GM12878 (cell line): ENCODE data around the gene PHPT1. TPM values are rescaled to one million over a fixed set of nuclear protein-coding genes. Genes with fewer than 3 reads are reported as not detected.

Experiments
- ATF7 ChIP-seq: fragments of 450-650 bp; IDR thresholded peaks from 2 replicates; pipeline ENCODE4 v1.6.1; 2016; ENCODE audit warnings: low read depth, mild to moderate bottlenecking
- BCL11A ChIP-seq: IDR thresholded peaks from 2 replicates; pipeline ENCODE4 v1.6.1; 2011; ENCODE audit warnings: low read depth, low read length
- CBFB ChIP-seq: IDR thresholded peaks from 2 replicates; pipeline ENCODE4 v1.6.1; 2016; ENCODE audit warnings: antibody characterized with exemption, low read depth
- CEBPB ChIP-seq, 2 experiments: fragments of 150-350 bp in 1 of 2; IDR thresholded peaks; 2 replicates each; pipeline ENCODE4 v1.6.1; 2012 to 2014; ENCODE audit warnings: low read depth in 2 of 2, low read length in 2 of 2, borderline replicate concordance in 1 of 2, inconsistent platforms in 1 of 2
- CEBPZ ChIP-seq: fragments of 150-350 bp; IDR thresholded peaks from 2 replicates; pipeline ENCODE4 v1.6.1; 2016; ENCODE audit warnings: low read depth, low read length
- CHD2 ChIP-seq: IDR thresholded peaks from 2 replicates; pipeline ENCODE4 v1.6.1; 2011; ENCODE audit warnings: low read depth, low read length, improper control_type of control experiment, borderline replicate concordance
- CTCF ChIP-seq, 3 experiments: IDR thresholded peaks in 2 of 3; conservative IDR thresholded peaks in 1 of 3; 2 replicates each; pipeline ENCODE4 v1.5.1; 2011; ENCODE audit warnings: low read depth in 3 of 3, low read length in 3 of 3, mild to moderate bottlenecking in 3 of 3, control low read depth in 2 of 3, moderate library complexity in 2 of 3, inconsistent platforms in 1 of 3, mixed read lengths in 1 of 3; ENCODE audit not compliant: control insufficient read depth in 2 of 3, insufficient read depth in 1 of 3; ENCODE audit errors: extremely low read depth in 1 of 3
- DPF2 ChIP-seq: fragments of 450-650 bp; IDR thresholded peaks from 2 replicates; pipeline ENCODE4 v1.6.1; 2017; ENCODE audit warnings: mild to moderate bottlenecking
- HDAC2 ChIP-seq: fragments of 200-600 bp; sonication (generic); IDR thresholded peaks from 2 replicates; pipeline ENCODE4 v1.6.1; 2017
- IKZF1 ChIP-seq: fragments of 450-650 bp; conservative IDR thresholded peaks from 2 replicates; pipeline ENCODE4 v1.6.1; 2017; ENCODE audit warnings: antibody characterized with exemption, mild to moderate bottlenecking
- LARP7 ChIP-seq: fragments of 450-650 bp; IDR thresholded peaks from 2 replicates; pipeline ENCODE4 v1.6.1; 2017; ENCODE audit warnings: mild to moderate bottlenecking
- MAX ChIP-seq: IDR thresholded peaks from 2 replicates; pipeline ENCODE4 v1.6.1; 2012; ENCODE audit warnings: low read depth, low read length, improper control_type of control experiment
- MTA2 ChIP-seq: fragments of 450-650 bp; IDR thresholded peaks from 2 replicates; pipeline ENCODE4 v1.6.1; 2016; ENCODE audit warnings: low read depth, mild to moderate bottlenecking, moderate library complexity
- MXI1 ChIP-seq: fragments of 150-350 bp; IDR thresholded peaks from 2 replicates; pipeline ENCODE4 v1.6.1; 2011; ENCODE audit warnings: low read depth, mild to moderate bottlenecking, inconsistent platforms, low read length, improper control_type of control experiment
- NRF1 ChIP-seq: conservative IDR thresholded peaks from 2 replicates; pipeline ENCODE4 v1.6.1; 2011; ENCODE audit warnings: mild to moderate bottlenecking, low read depth, low read length, improper control_type of control experiment
- PBX3 ChIP-seq: IDR thresholded peaks from 2 replicates; pipeline ENCODE4 v1.6.1; 2011; ENCODE audit warnings: mild to moderate bottlenecking, low read depth, low read length, moderate library complexity; ENCODE audit not compliant: insufficient replicate concordance
- PKNOX1 ChIP-seq: fragments of 450-650 bp; IDR thresholded peaks from 2 replicates; pipeline ENCODE4 v1.6.1; 2016; ENCODE audit warnings: mild to moderate bottlenecking
- PML ChIP-seq: IDR thresholded peaks from 2 replicates; pipeline ENCODE4 v1.6.1; 2012; ENCODE audit warnings: low read length, inconsistent platforms
- POU2F2 ChIP-seq: IDR thresholded peaks from 3 replicates; pipeline ENCODE4 v1.6.1; 2011; ENCODE audit warnings: low read depth, mild to moderate bottlenecking, low read length, borderline replicate concordance
- RAD21 ChIP-seq: IDR thresholded peaks from 2 replicates; pipeline ENCODE4 v1.6.1; 2011; ENCODE audit warnings: mild to moderate bottlenecking, low read depth, low read length, moderate library complexity; ENCODE audit not compliant: insufficient read depth
- RB1 ChIP-seq: fragments of 450-650 bp; formaldehyde crosslinking; IDR thresholded peaks from 2 replicates; pipeline ENCODE4 v1.6.1; 2017; ENCODE audit warnings: mild to moderate bottlenecking, borderline replicate concordance
- RCOR1 ChIP-seq: conservative IDR thresholded peaks from 2 replicates; pipeline ENCODE4 v1.6.1; 2012; ENCODE audit warnings: low read depth, low read length, improper control_type of control experiment
- RFX5 ChIP-seq: IDR thresholded peaks from 2 replicates; pipeline ENCODE4 v1.6.1; 2011; ENCODE audit warnings: low read depth, low read length, improper control_type of control experiment
- RUNX3 ChIP-seq: IDR thresholded peaks from 2 replicates; pipeline ENCODE4 v1.6.1; 2012; ENCODE audit warnings: low read length, inconsistent platforms
- ZNF207 ChIP-seq: fragments of 450-650 bp; IDR thresholded peaks from 2 replicates; pipeline ENCODE4 v1.6.1; 2014; ENCODE audit warnings: antibody characterized with exemption, mild to moderate bottlenecking, borderline replicate concordance
- polyA plus RNA-seq, 11 experiments: library from polyadenylated mRNA; depleted of rRNA in 4 of 11; unstranded in 6 of 11; stranded (reverse) in 5 of 11; fragments of >200 nt; fragmentation: Nextera tagmentation in 4 of 11; fragmentation: Illumina TruSeq in 1 of 11; extraction: Ambion mirVana in 4 of 11; extraction: Trizol in 1 of 11; gene quantifications; 1 replicate in 1 of 11; 2 replicates in 10 of 11; pipeline versions ENCODE4 v1.2.1 to v1.2.3, GENCODE V29; 2011 to 2016; ENCODE audit warnings: inconsistent platforms in 2 of 11, missing spikeins in 2 of 11, low read depth in 1 of 11
- total RNA-seq, 4 experiments: library from RNA; depleted of rRNA in 3 of 4; stranded (reverse); fragments of >200 nt in 3 of 4; fragmentation: Illumina TruSeq in 1 of 4; extraction: Trizol in 1 of 4; gene quantifications; 2 replicates each; pipeline versions ENCODE4 v1.2.1 to v1.2.3, GENCODE V29; 2013 to 2021

PHPT1 gene
- total and polyA plus RNA-seq, 10 of the 15 experiments (the other 5 are each of a cell fraction or from before 2014, with no cell fraction given): 56.2 to 323 (median 140) TPM

GRCh38 chr9:136847826-136848392 is 1.3 kb upstream of the PHPT1 start (continued):
- no peak for TF ChIP-seq CEBPZ
- no peak for TF ChIP-seq PML
- TF ChIP-seq ZNF207: no peak
- TF ChIP-seq NRF1: peak; percentile 19; the same call in 1 of the 2 replicates
- TF ChIP-seq CHD2: no peak; the same call in 1 of the 2 replicates
- TF ChIP-seq RB1: peak; percentile 49; the same call in 1 of the 2 replicates
- no peak for TF ChIP-seq ATF7
- TF ChIP-seq BCL11A: no peak
- no peak for TF ChIP-seq CBFB
- peak; percentile 63 for TF ChIP-seq IKZF1
- TF ChIP-seq RCOR1: no peak
- no peak for TF ChIP-seq HDAC2
- TF ChIP-seq MAX: peak; percentile 47; the same call in 1 of the 2 replicates
- peak; percentile 38; the same call in 1 of the 2 replicates for TF ChIP-seq DPF2
- TF ChIP-seq MXI1: no peak
- TF ChIP-seq LARP7: no peak; the same call in none of the 2 replicates
- TF ChIP-seq PKNOX1: peak; percentile 68
- TF ChIP-seq POU2F2: no peak
- no peak for TF ChIP-seq RFX5
- TF ChIP-seq PBX3: peak; percentile 37
- TF ChIP-seq CEBPB (IDR thresholded peaks at IDR 0.05; ENCODE audit: borderline replicate concordance in 1 of 2, low read depth in 2 of 2, low read length in 2 of 2): no peak
- no peak for TF ChIP-seq RAD21
- TF ChIP-seq CTCF (IDR thresholded peaks at IDR 0.05 in 2 of 3, conservative IDR thresholded peaks at IDR 0.05 in 1 of 3; ENCODE audit: control insufficient read depth in 2 of 3, extremely low read depth in 1 of 3, insufficient read depth in 1 of 3, low read depth in 3 of 3, low read length in 3 of 3): no peak
- TF ChIP-seq RUNX3: peak; percentile 46
- no peak for TF ChIP-seq MTA2
